ENCODE measurements around the gene SEMA3C. TPM values are rescaled to one million over a fixed set of nuclear protein-coding genes. Genes with fewer than 3 reads are reported as not detected.

SEMA3C gene
- polyA plus RNA-seq, 4 donors = 24.3 to 248 (median 51.3) TPM

GRCh38 chr7:80830584-80831285 is 88.1 kb downstream of the SEMA3C start:
- DNase-seq (ENCODE audit: low read depth in 4 of 4, low spot score in 3 of 4) = no peak

- DNase-seq (ENCODE audit: low read depth in 4 of 4, low spot score in 3 of 4) = no peak
Measured at GRCh38 chr7:80830010-80830409, 88.8 kb downstream of the SEMA3C start.

- no peak for DNase-seq (ENCODE audit: low read depth in 4 of 4, low spot score in 3 of 4)
Measured at GRCh38 chr7:80829527-80829926, 89.3 kb downstream of the SEMA3C start.

- DNase-seq (ENCODE audit: low read depth in 4 of 4, low spot score in 3 of 4) = no peak
Measured at GRCh38 chr7:80827239-80827633, 91.6 kb downstream of the SEMA3C start.

- DNase-seq (ENCODE audit: low read depth in 4 of 4, low spot score in 3 of 4) = no peak
Measured at GRCh38 chr7:80826520-80827238, 92.2 kb downstream of the SEMA3C start.

GRCh38 chr7:80825499-80825898 is 93.4 kb downstream of the SEMA3C start:
- no peak for DNase-seq (ENCODE audit: low read depth in 4 of 4, low spot score in 3 of 4)

GRCh38 chr7:80824253-80824652 is 94.6 kb downstream of the SEMA3C start:
- DNase-seq (ENCODE audit: low read depth in 4 of 4, low spot score in 3 of 4) = no peak

GRCh38 chr7:80823057-80823456 is 95.8 kb downstream of the SEMA3C start:
- DNase-seq (ENCODE audit: low read depth in 4 of 4, low spot score in 3 of 4) = no peak

- DNase-seq (ENCODE audit: low read depth in 4 of 4, low spot score in 3 of 4) = no peak
Measured at GRCh38 chr7:80821771-80822319, 97.0 kb downstream of the SEMA3C start.

- DNase-seq (ENCODE audit: low read depth in 4 of 4, low spot score in 3 of 4) = no peak
Measured at GRCh38 chr7:80819503-80819902, 99.3 kb downstream of the SEMA3C start.

GRCh38 chr7:80818181-80818580 is 100.7 kb downstream of the SEMA3C start:
- no peak for DNase-seq (ENCODE audit: low read depth in 4 of 4, low spot score in 3 of 4)

GRCh38 chr7:80816806-80817205 is 102.0 kb downstream of the SEMA3C start:
- DNase-seq (ENCODE audit: low read depth in 4 of 4, low spot score in 3 of 4) = no peak

GRCh38 chr7:80815733-80816132 is 103.1 kb downstream of the SEMA3C start:
- no peak for DNase-seq (ENCODE audit: low read depth in 4 of 4, low spot score in 3 of 4)

GRCh38 chr7:80809545-80809944 is 109.3 kb downstream of the SEMA3C start:
- DNase-seq (ENCODE audit: low read depth in 4 of 4, low spot score in 3 of 4) = no peak

- no peak for DNase-seq (ENCODE audit: low read depth in 4 of 4, low spot score in 3 of 4)
Measured at GRCh38 chr7:80807166-80807900, 111.5 kb downstream of the SEMA3C start.

GRCh38 chr7:80806663-80807062 is 112.2 kb downstream of the SEMA3C start:
- DNase-seq (ENCODE audit: low read depth in 4 of 4, low spot score in 3 of 4) = no peak

- DNase-seq (ENCODE audit: low read depth in 4 of 4, low spot score in 3 of 4) = no peak
Measured at GRCh38 chr7:80804589-80804988, 114.3 kb downstream of the SEMA3C start.

- DNase-seq (ENCODE audit: low read depth in 4 of 4, low spot score in 3 of 4) = no peak
Measured at GRCh38 chr7:80802527-80802926, 116.3 kb downstream of the SEMA3C start.

GRCh38 chr7:80794631-80795573 is 123.9 kb downstream of the SEMA3C start:
- DNase-seq (ENCODE audit: low read depth in 4 of 4, low spot score in 3 of 4) = peak in 2 of 4 donors; percentile 14 to 21

- DNase-seq (ENCODE audit: low read depth in 4 of 4, low spot score in 3 of 4) = no peak
Measured at GRCh38 chr7:80791509-80791929, 127.3 kb downstream of the SEMA3C start.
